Osteoblast (primary cell): ENCODE data around the gene SNURF. TPM values are rescaled to one million over a fixed set of nuclear protein-coding genes. Genes with fewer than 3 reads are reported as not detected.

Experiments
- DNase-seq: peaks from one replicate; pipeline ENCODE4 v3.0.0; 2011; ENCODE audit warnings: low spot score, mixed read lengths; ENCODE audit not compliant: insufficient read length; ENCODE audit errors: missing footprints
- H2AFZ ChIP-seq: 2 replicates; pipeline ENCODE4 v1.6.0; 2011; ENCODE audit warnings: mild to moderate bottlenecking, low read length
- H3K27ac ChIP-seq: 2 replicates; pipeline ENCODE4 v1.5.1; 2011; ENCODE audit warnings: mild to moderate bottlenecking, low read depth, low read length, moderate library complexity
- H3K27me3 ChIP-seq: 2 replicates; pipeline ENCODE4 v1.6.0; 2012; ENCODE audit warnings: mild to moderate bottlenecking, control low read depth, inconsistent platforms, low read length, moderate library complexity; ENCODE audit not compliant: insufficient read depth
- H3K36me3 ChIP-seq: 2 replicates; pipeline ENCODE4 v1.5.1; 2011; ENCODE audit warnings: mild to moderate bottlenecking, low read length, control low read depth, moderate library complexity; ENCODE audit not compliant: insufficient read depth
- H3K4me1 ChIP-seq: 2 replicates; pipeline ENCODE4 v1.5.1; 2011; ENCODE audit warnings: mild to moderate bottlenecking, low read length, control low read depth, moderate library complexity; ENCODE audit not compliant: insufficient read depth
- H3K4me2 ChIP-seq: 2 replicates; pipeline ENCODE4 v1.6.0; 2011; ENCODE audit warnings: mild to moderate bottlenecking, low read length; ENCODE audit not compliant: insufficient read depth
- H3K4me3 ChIP-seq: fragments of 200-600 bp; sonication (generic); 3 replicates; pipeline ENCODE4 v1.5.1; 2012; ENCODE audit warnings: mild to moderate bottlenecking, low read length, inconsistent platforms; ENCODE audit not compliant: insufficient read depth
- H3K79me2 ChIP-seq: 2 replicates; pipeline ENCODE4 v1.6.0; 2012; ENCODE audit warnings: mild to moderate bottlenecking, low read length, control low read depth, inconsistent platforms; ENCODE audit not compliant: insufficient read depth
- H3K9me3 ChIP-seq: 2 replicates; pipeline ENCODE4 v1.5.1; 2011; ENCODE audit warnings: low read depth, low read length, control low read depth
- H4K20me1 ChIP-seq: 2 replicates; pipeline ENCODE4 v1.6.0; 2012; ENCODE audit warnings: mild to moderate bottlenecking, low read length, control low read depth; ENCODE audit not compliant: insufficient read depth
- small RNA-seq: library from RNA; depleted of rRNA; stranded (forward); fragments of <200 nt; gene quantifications from one replicate; pipeline ENCODE3, GENCODE V24; 2012
- total RNA-seq: library from RNA; depleted of rRNA; stranded (reverse); fragments of >200 nt; gene quantifications from 2 replicates; pipeline ENCODE4 v1.2.3, GENCODE V29; 2012
- TF ChIP-seq, protein P1 (sequence below): IDR thresholded peaks from 2 replicates; pipeline ENCODE4 v1.5.1; 2011; ENCODE audit warnings: mild to moderate bottlenecking, low read depth, low read length, moderate library complexity; ENCODE audit errors: extremely low read depth

The SNURF gene
- total RNA-seq, 1 donor: 17.0 TPM

- TF ChIP-seq, protein P1, sequence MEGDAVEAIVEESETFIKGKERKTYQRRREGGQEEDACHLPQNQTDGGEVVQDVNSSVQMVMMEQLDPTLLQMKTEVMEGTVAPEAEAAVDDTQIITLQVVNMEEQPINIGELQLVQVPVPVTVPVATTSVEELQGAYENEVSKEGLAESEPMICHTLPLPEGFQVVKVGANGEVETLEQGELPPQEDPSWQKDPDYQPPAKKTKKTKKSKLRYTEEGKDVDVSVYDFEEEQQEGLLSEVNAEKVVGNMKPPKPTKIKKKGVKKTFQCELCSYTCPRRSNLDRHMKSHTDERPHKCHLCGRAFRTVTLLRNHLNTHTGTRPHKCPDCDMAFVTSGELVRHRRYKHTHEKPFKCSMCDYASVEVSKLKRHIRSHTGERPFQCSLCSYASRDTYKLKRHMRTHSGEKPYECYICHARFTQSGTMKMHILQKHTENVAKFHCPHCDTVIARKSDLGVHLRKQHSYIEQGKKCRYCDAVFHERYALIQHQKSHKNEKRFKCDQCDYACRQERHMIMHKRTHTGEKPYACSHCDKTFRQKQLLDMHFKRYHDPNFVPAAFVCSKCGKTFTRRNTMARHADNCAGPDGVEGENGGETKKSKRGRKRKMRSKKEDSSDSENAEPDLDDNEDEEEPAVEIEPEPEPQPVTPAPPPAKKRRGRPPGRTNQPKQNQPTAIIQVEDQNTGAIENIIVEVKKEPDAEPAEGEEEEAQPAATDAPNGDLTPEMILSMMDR: no peak
- Histone ChIP-seq H3K4me3 (no peak overlapping the region), H2AFZ (no peak overlapping the region), H3K79me2 (no peaks in the 10 kb centered on the region), H3K27ac (no peak overlapping the region), H4K20me1 (no peaks in the 10 kb centered on the region), H3K9me3 (no peaks in the 10 kb centered on the region), H3K36me3 (peaks cover 16% of the 10 kb centered on the region), H3K4me1 (no peaks in the 10 kb centered on the region), H3K4me2 (no peak overlapping the region), H3K27me3 (no peaks in the 10 kb centered on the region)
- no peak for DNase-seq
Observed at GRCh38 chr15:24985224-24985623, 30.4 kb downstream of the SNURF start.

DNA sequence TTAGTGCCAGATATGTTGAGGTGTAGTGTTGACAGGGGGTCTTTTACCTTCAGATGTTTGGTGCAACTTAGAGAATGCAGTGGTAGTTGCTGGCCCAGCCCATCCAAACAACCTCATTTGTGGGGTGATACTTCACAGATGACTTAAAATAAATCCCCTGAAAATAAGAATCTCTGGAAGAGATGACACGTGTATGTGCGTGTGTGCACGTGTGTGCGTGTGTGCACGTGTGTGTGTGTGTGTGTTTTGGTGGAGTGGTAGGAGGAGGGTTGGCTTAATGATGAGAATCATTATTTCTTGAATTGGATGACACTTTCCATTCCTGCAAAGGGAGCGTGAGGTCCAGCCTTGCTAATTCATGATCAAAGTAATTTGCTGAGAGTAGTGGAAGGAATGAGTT is 31.9 kb downstream of the SNURF start:
- no peak overlapping the region for H3K4me3 ChIP-seq
- TF ChIP-seq, protein P1: no peak
- H2AFZ ChIP-seq: no peak overlapping the region
- H3K4me1 ChIP-seq: no peaks in the 10 kb centered on the region
- no peak for DNase-seq
- H3K36me3 ChIP-seq: peaks cover 6% of the 10 kb centered on the region
- no peaks in the 10 kb centered on the region for H3K79me2 ChIP-seq
- no peaks in the 10 kb centered on the region for H3K9me3 ChIP-seq
- no peaks in the 10 kb centered on the region for H4K20me1 ChIP-seq
- H3K27me3 ChIP-seq: no peaks in the 10 kb centered on the region
- H3K27ac ChIP-seq: no peak overlapping the region
- H3K4me2 ChIP-seq: no peak overlapping the region

Small RNAs within 50 kb of the gene (small RNA-seq; reads per million reads assigned to genes)
- gene AC090602.1 (not detected), gene AC124312.4 (not detected), gene AC124312.5 (not detected)

Other genes with a start within 250 kb of the SNURF start
- gene SNRPN, start within 50 bp of the SNURF start, total RNA-seq: 94.6 and 117 TPM in 2 replicates